ENCODE data around the gene CA12. TPM values are rescaled to one million over a fixed set of nuclear protein-coding genes. Genes with fewer than 3 reads are reported as not detected.

CA12 gene
- total and polyA plus RNA-seq, 2 donors (not counting 3 experiments of a cell fraction or from before 2014, with no cell fraction given): 1.1 to 5.9 TPM

- H3K9me1 ChIP-seq (replicated peaks; ENCODE audit: control insufficient read depth, extremely low read depth, insufficient read depth, low read length): no peaks in the 10 kb centered on the region
- intact Hi-C loops (cut with micrococcal nuclease) (no loop called here), dilution Hi-C loops (cut with MboI; ENCODE audit: extremely low pct_ligation_motif_present, low sequenced_read_pairs) (no loop called here)
- ChIA-PET POLR2A (no interaction called here), CTCF (interaction anchor here (0.7 kb wide), 1 partner anchor 8 kb away, joined by 3 read pairs; no protein-coding TSS in a partner anchor)
- no TSS peak for BruUV-seq (replicated peaks)
- no peak overlapping the region for H2AFZ ChIP-seq (ENCODE audit: low read depth, low read length)
- H3K9me3 ChIP-seq (replicated peaks; ENCODE audit: control insufficient read depth, insufficient read depth, low read length): no peaks in the 10 kb centered on the region
- FAIRE-seq (no peak), DNase-seq (ENCODE audit: low read depth, low spot score) (no peak)
- no peaks in the 10 kb centered on the region for H3K27me3 ChIP-seq (ENCODE audit: control insufficient read depth in 2 of 2, insufficient read depth in 2 of 2, low read length in 2 of 2)
- no peak for TF ChIP-seq JUN (IDR thresholded peaks at IDR 0.05; ENCODE audit: borderline replicate concordance, insufficient read depth, insufficient read length, low read depth)
- TF ChIP-seq GATA2 (IDR thresholded peaks at IDR 0.05; ENCODE audit: insufficient read depth, insufficient read length, low read depth, low read length): no peak
- no peaks in the 10 kb centered on the region for H3K79me2 ChIP-seq (ENCODE audit: control insufficient read depth, insufficient read depth, low read length)
- H3K4me2 ChIP-seq (ENCODE audit: insufficient read depth, low read length): no peak overlapping the region
- no peak overlapping the region for H3K27ac ChIP-seq (ENCODE audit: insufficient read depth, low read depth, low read length)
- no peak overlapping the region for H3K4me3 ChIP-seq (replicated peaks in 1 of 3; ENCODE audit: insufficient read depth in 1 of 3, low read depth in 1 of 3, low read length in 3 of 3)
- H3K9ac ChIP-seq (replicated peaks; ENCODE audit: extremely low read depth, insufficient read depth, low read length): no peak overlapping the region
- no peaks in the 10 kb centered on the region for H4K20me1 ChIP-seq (replicated peaks; ENCODE audit: control insufficient read depth, extremely low read depth, insufficient read depth, low read length)
- no peaks in the 10 kb centered on the region for H3K36me3 ChIP-seq (ENCODE audit: control insufficient read depth in 2 of 2, extremely low read depth in 1 of 2, insufficient read depth in 2 of 2, low read length in 2 of 2)
- H3K4me1 ChIP-seq (ENCODE audit: control insufficient read depth, extremely low read depth, insufficient read depth, low read length): peaks cover 4% of the 10 kb centered on the region
Observed at GRCh38 chr15:63398456-63398855, 16.8 kb upstream of the CA12 start.

GRCh38 chr15:63396152-63396928, 14.7 kb upstream of the CA12 start:
- no peaks in the 10 kb centered on the region for H3K9me3 ChIP-seq (replicated peaks; ENCODE audit: control insufficient read depth, insufficient read depth, low read length)
- FAIRE-seq (no peak), DNase-seq (ENCODE audit: low read depth, low spot score) (no peak)
- H3K9ac ChIP-seq (replicated peaks; ENCODE audit: extremely low read depth, insufficient read depth, low read length): no peak overlapping the region
- intact Hi-C loops (cut with micrococcal nuclease): no loop called here
- no peak overlapping the region for H3K4me3 ChIP-seq (replicated peaks in 1 of 3; ENCODE audit: insufficient read depth in 1 of 3, low read depth in 1 of 3, low read length in 3 of 3)
- H3K9me1 ChIP-seq (replicated peaks; ENCODE audit: control insufficient read depth, extremely low read depth, insufficient read depth, low read length): no peaks in the 10 kb centered on the region
- H4K20me1 ChIP-seq (replicated peaks; ENCODE audit: control insufficient read depth, extremely low read depth, insufficient read depth, low read length): no peaks in the 10 kb centered on the region
- no peaks in the 10 kb centered on the region for H3K27me3 ChIP-seq (ENCODE audit: control insufficient read depth in 2 of 2, insufficient read depth in 2 of 2, low read length in 2 of 2)
- H2AFZ ChIP-seq (ENCODE audit: low read depth, low read length): no peak overlapping the region
- no peaks in the 10 kb centered on the region for H3K4me1 ChIP-seq (ENCODE audit: control insufficient read depth, extremely low read depth, insufficient read depth, low read length)
- BruUV-seq (replicated peaks): no TSS peak
- H3K27ac ChIP-seq (ENCODE audit: insufficient read depth, low read depth, low read length): no peak overlapping the region
- ChIA-PET CTCF (interaction anchor here (0.7 to 1.4 kb wide), 2 partner anchors 16 to 87 kb away, joined by 3 read pairs; no protein-coding TSS in a partner anchor), POLR2A (no interaction called here)
- dilution Hi-C loops (cut with MboI; ENCODE audit: extremely low pct_ligation_motif_present, low sequenced_read_pairs): no loop called here
- no peak overlapping the region for H3K4me2 ChIP-seq (ENCODE audit: insufficient read depth, low read length)
- TF ChIP-seq FOS (IDR thresholded peaks at IDR 0.05; ENCODE audit: borderline replicate concordance, insufficient read depth, low read length) (no peak), JUN (IDR thresholded peaks at IDR 0.05; ENCODE audit: borderline replicate concordance, insufficient read depth, insufficient read length, low read depth) (no peak), EZH2 (IDR thresholded peaks at IDR 0.05; ENCODE audit: borderline replicate concordance, low read depth, low read length, severe bottlenecking) (no peak), CTCF (IDR thresholded peaks at IDR 0.05; ENCODE audit: extremely low read depth in 1 of 2, insufficient read depth in 1 of 2, low read depth in 1 of 2, low read length in 2 of 2) (no peak), GATA2 (IDR thresholded peaks at IDR 0.05; ENCODE audit: insufficient read depth, insufficient read length, low read depth, low read length) (no peak), MYC (IDR thresholded peaks at IDR 0.05; ENCODE audit: low read depth, low read length) (no peak), POLR2AphosphoS5 (IDR thresholded peaks at IDR 0.05; ENCODE audit: insufficient read depth, low read depth, low read length) (no peak), POLR2A (IDR thresholded peaks at IDR 0.05; ENCODE audit: low read depth, low read length) (no peak)
- TF ChIP-seq, protein P1, sequence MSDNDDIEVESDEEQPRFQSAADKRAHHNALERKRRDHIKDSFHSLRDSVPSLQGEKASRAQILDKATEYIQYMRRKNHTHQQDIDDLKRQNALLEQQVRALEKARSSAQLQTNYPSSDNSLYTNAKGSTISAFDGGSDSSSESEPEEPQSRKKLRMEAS (IDR thresholded peaks at IDR 0.05; ENCODE audit: insufficient read depth, insufficient read length): no peak
- no peaks in the 10 kb centered on the region for H3K36me3 ChIP-seq (ENCODE audit: control insufficient read depth in 2 of 2, extremely low read depth in 1 of 2, insufficient read depth in 2 of 2, low read length in 2 of 2)
- no peaks in the 10 kb centered on the region for H3K79me2 ChIP-seq (ENCODE audit: control insufficient read depth, insufficient read depth, low read length)

Measured in endothelial cell of umbilical vein (primary cell).